Right forelimb (tissue), 1 donor: Measurements from ENCODE around the gene LCN10.

Experiments used
- DNase-seq: peaks from one replicate; pipeline ENCODE4 v3.0.0-alpha.2; 2018

The LCN10 gene

DNA sequence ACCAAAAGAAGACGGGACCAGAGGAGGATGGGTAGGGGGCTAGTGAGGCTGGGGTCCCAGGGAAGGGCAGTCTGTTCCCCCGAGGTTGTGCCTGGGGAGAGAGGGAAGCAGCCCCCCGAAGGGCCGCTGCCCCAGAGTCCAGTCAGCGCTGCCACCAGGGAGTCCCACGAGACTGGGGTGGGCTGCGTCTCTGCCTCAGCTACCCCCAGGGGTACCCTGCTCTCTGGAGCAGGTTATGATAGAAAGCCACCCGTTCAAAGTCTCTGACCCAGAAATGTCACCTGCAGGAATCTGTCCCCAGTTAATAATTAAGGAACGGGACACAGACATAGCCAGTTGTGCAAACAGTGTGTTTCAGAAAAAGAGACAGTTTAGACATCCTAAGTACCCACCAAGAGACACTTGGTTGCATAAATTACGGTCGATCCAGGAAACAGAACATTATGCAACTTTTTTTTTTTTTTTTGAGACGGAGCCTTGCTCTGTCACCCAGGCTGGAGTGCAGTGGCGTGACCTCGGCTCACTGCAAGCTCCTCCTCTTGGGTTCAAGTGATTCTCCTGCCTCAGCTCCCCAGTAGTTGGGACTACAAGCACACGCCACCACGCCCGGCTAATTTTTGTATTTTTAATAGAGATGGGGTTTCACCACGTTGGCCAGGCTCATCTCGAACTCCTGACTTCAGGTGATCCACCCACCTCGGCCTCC lies 44.8 kb downstream of the LCN10 start:
- no peak for DNase-seq

DNA sequence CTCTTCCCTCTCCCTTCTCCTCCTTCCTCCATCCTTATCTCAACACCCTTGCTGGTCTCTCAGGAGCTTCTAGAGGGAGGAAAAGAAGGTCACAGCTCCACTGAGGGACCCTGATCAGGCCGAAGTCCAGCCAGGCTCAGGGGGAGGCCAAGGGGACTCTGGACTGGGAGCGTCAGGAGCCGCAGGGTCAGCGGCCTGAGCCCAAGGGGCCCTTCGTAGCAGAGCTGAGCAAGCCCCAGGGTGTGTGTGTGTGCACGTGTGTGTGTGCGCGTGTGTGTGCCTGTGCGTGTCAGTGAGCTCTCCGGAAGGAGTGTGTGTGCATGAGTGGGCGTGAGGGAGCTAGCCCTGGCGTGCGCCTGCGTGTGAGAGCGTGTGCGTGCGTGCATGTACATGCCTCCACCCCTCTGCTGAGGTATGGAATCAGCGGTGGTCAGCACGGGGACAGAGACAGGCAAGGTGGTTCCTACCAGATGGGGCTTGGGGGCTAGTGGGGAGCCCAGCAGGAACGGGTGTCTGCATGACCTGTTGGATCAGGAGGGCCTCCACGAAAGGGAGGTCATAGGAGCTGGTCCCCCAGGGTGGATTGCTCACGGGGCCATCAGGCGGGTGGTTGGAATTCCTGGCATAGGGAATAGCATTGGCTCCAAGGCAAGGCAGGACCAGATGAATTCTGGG lies 45.5 kb downstream of the LCN10 start:
- no peak for DNase-seq

DNA sequence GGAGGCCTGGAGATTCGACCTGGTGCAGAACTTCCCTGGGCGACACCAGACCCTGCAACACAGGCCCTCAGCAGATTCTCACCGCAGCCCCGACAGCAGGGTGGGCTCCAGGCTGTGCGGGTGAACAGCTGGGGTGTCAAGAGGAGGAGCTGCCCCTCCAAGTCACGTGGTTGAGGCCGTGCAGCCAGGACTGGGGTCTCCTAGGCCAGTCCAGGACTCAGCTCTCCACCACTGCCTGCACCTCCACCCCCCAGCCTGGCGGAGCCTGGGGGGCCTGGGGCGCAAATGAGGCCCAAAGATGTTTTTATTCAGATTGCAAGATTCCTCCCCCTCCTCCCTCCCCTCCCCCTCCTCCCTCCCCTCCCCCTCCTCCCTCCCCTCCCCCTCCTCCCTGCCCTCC lies 46.2 kb downstream of the LCN10 start:
- DNase-seq: no peak

DNA sequence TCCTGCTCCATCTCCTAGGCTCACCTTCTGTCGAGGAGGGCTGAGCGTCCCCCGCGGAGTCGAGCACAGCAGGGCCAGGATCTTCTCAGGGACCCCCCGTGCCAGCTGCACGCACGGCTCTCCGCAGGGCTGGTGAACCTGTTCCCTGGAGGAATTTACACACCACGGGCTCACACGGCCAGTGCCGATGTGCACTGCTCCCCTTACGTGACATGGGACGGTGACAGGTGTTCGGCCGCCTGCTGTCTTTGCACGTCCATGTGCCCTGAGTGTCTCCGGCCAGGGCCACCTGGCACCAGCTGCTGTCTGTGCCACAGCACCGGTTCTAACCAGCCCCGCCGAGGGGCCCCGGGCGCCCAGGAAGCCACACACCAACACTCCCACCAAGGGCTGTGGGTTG lies 46.8 kb downstream of the LCN10 start:
- DNase-seq: no peak

DNA sequence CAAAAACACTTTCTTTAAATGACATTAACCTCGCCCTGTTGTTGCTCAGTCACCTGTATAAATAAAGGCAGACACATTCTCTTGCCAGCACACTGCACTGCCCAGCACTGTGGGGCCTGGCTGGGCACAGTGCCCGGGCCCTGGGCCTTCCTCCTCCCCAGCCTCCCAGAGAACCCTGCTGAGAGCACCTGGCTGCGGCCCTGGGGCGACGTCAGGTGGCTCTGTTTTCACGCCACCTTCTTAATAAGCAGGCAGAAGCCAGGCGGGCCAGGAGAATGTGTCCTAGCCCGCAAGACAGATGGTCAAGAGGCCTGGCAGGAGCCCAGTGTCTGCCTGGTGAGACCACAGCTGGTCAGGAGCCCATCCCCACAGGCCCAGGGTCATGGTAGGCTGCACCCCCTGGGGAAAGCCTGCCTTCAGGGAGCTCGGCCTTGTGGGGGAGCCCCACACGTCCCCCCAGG lies 47.3 kb downstream of the LCN10 start:
- DNase-seq: no peak

DNA sequence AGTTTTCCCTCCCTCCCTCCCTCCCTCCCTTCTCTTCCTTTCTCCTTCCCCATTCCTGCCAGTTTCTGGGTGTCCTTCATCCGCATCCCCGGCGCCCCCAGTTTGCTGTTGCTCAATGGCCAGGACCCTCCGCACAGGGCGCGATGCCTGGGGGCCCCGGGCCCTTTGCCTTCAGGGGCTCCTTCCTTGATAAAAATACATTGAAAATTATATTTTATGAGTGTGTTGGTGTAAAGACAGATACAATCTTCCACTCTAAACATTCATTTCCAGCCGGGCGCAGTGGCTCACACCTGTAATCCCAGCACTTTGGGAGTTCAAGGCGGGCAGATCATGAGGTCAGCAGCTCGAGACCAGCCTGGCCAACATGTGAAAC lies 47.9 kb downstream of the LCN10 start:
- DNase-seq: no peak

DNA sequence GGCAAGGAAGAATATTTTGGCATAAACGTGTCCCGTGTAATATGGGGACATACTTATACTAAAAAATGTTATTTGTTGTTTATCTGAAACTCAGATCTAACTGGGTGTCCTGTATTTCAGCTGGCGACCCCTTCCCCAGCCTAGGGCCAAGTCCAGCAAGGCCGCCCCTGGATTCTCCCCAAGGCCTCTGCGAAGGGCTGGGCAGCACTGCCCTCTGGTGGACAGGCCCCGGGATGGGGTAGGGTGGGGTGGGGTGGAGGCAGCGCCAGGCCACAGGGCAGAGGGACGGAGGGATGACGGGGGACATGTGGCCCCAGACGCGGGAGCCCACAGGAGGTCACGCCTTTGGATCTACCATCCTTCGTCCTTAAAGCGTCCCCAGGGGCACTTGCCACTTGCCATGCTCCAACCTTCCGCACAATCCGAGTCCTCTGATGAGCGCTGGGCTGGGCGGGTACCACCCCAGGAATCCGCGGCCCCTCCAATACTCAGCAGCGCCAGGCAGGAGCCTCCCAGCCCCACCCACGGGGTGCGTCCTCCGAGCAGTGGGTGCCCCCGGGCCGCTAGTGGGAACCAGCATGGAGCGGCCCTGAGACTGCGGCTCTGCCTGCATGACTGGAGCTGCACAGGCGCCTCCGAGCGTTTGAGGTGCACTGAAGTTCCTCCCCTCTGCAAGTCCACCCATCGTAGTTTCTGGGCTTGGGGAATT lies 48.4 kb downstream of the LCN10 start:
- no peak for DNase-seq

DNA sequence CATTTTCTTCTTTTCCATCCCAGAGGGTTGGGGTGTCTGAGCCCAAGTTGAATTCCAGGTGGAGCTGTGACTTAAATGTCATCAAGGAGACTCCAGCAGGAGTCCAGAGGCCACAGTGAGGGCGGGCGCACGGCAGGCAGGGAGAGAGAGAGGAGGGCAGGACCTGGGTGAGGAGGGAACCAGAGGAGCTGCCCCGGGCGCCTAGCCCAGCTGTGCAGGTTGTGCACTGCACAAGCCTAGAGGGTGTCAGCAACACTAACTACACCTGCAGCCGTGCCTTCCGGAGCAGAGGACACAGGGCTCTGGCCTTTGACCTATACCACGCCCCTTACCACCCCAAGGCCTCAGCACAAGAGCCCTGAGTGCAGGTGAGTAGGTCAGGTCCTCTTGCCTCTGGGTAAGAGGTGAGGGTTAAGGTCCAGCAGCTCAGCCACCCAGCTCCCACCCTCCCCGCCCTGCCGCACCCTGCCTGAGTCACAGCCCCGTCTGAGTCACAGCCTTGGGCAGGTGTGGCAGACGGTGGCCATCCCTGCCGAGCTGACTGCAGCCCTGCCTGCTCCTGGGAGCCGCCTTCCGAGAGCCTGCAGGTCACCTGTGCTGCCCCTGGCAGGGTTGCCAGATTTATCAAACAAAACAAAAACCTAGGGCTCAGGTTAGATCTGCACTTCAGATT lies 49.1 kb downstream of the LCN10 start:
- DNase-seq: no peak

DNA sequence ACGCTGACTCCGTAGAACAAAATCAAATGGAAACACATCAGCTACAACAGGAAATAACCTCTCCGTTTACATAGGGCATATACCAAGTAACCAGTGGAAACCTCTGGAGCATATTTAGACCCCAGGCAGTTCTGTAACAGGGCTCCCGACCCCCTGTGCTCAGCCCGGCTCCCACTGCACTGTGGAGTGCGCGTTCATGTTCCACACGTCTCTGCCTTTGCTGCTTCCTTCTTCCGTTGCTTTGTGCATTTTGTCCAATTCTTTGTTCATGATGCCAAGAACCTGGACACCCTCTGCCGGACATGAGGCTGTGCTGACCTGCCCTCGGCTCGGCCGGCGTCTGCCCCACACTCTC lies 49.6 kb downstream of the LCN10 start:
- DNase-seq: no peak

DNA sequence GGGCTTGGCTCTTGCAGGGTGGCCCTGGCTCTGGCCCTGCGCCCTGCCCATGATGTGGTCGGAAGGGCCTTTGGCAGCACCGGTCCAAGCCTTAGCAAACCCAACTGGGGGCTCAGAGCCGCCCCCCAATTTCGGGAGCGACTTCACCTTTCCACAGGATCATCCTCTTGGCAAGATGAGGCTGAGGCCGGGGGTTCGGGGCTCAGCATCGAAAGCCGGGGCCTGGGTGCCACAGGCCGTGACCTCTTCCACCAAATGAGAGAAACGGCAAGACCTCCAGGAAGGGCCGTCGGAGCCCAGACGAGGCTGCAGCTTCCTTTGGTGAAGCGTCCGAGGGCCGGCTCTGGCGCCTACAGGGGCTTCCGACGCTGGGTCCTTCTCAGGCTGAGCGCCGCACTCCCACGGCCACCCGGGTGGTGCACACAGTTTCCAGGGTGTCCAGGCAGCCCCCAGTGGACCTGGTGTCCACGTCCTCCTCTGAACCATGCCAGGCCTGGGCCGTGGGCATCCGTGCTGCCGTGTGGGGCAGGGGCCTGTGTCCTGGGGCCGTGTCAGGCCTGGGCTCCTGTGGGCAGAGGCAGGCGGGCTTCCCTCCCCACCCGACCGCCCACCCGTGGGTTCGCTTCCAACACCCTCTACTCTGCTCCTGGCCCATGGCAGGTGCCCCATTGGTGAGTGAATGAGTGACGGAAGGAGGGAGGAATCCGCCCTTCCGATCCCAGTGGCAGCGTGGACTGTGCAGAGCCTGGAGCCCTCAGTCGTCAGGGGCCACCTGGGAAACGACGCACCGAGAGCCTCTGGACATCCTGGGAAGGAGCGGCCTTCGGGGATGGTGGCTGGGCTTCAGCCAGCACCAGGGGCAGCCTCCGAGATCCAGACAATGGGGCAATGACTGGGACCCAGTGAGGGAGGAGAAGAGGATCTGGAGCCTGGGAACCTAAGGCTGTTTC lies 50.3 kb downstream of the LCN10 start:
- no peak for DNase-seq

DNA sequence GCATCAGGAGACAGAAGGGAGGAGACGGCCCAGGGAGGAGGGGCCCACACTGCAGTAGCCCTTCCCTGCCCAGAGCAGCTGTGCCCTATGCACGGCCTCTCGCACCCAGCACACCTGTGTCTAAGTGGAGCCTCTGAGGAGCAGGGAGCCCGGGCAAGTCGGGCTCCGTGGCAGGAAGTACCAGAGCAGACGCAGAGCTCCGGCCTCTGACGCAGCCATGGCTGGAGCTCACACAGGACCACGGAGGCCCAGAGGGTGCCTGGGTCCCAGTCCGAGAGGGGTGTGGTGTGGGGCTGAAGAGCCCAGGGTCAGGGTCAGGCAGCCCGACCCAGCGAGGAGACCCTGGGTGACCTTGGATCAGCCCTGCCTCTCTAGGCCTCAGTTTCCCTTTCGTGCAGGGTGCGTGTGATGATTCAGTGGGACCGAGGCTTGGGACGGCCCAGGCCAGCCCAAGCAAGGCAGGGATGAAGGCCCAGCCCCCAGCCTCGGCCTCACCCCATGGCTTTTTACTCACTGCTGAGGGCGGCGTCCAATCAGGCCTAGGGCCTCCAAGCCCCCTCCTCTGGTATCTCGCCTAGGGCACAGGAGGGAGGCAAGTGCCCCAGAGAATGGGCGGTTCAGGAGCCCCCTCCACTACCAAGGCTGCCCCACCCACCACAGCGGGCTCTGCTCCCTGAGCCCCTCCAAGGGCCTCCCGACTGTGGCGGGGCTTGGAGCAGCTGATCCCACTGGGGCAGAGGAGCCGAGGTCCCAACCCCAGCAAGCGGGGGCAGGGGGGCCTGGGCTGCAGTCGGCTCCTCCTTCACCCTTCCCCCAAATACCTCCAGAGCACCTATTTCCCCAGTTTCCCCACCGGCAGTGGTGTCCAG lies 51.2 kb downstream of the LCN10 start:
- no peak for DNase-seq

DNA sequence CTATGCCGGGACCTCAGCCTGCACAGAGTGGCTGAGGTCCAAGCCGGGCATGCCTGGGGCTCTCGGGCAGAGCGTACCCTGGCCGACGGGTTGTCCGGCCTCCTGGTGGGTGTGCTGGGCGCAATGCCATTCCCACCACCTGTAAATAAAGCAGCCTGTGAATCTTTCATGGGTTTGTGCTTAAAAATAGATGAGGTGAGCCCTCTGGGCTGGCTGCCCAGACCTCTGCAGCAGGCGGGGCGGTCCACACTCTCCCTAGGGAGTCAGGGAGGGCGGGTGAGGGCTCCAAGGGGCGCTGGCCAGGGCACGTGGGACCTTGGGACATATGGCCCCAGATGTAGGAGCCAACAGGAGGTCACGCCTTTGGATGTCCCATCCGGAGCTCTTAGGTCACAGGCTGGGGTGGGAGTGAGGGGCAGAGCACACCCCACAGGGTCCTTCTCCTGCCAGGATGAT lies 51.9 kb downstream of the LCN10 start:
- DNase-seq: no peak

DNA sequence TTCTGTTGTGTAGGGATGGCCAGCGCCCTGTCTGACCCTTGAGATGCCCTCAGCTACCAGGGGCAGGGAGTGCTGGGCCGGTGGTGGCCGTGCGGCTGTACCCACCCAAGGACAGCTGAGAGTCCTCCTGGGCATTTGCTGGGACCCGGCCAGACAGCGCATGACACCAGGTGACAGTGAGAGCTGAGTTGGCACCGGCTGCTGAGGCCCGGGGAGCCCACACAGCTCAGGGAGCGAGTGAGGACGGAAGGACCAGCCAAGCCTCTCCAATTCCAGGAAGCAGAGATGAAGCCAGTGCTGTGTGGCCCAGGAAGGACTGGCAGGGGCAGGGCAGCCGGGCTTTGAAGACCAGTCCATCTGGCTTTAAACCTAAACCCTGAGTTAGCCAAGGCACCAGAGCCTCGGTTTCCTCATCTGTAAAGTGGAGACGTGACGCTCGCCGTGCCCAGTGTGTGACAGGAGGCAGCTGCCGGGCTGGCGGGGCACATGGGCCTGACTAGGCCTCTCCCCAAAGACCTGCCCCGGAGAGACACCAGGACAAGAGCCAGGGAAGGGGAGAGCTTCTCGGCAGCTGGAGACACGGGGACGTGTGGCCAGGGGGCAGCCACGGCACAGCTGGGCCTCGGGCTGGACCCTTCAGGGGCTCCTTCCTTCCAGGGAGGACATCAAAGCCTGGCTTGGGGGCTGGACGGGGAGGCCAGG lies 52.5 kb downstream of the LCN10 start:
- no peak for DNase-seq

DNA sequence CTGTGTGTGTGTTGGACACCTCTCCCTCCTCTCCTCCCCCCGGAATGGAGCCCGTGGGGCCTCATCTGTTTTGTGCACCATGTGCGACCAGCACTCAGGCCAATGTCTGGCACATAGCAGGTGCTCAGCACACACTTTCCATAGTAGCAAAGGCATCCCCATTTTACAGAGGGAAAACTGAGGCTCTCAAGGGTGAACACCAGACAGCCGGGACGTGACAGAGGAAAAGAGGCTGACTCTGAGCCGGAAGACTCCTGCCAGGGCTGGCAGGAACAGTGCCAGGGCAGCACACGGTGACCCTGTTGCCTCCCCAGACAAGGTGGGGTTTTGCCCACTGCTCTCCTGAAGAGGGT lies 53.7 kb downstream of the LCN10 start:
- no peak for DNase-seq

DNA sequence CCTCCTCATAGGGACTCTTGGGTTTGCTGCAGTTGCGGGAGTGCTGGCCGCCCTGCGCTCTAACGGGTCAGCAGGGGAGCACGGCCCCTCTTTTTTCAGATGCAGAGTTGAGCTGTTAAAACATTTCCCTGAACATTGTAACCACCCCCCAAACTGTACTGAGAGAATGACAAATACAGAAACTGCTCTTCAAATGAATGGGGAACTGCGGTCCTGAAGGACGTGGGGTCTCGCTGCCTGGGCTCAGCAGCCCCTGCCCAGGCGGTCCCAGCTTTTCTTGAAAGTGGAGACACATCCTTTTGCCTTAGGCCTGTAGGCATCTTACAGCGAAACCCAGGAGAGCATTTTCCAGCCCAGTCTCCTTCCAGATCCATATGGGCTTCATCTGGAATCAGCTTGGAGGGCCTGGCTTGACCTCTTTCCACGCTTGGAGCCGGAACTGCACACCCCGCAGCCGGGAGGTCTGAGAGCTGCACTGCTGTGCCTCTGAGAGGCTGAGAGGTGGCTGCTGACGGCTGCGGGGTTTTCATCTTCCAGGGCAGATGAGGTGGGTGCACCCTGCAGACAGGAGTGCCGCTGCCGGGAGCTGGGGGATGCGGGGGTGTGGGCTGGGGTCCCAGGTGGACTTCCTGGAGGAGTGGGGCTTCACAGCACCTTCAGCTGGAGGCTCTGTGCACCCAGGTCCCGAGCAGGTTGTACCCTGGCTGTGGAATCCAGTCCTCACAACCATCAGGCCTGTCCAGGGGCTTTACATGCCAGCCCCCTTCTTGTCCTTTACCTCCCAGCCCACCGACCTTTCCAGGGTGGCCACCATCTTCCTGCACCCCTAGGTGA lies 54.2 kb downstream of the LCN10 start:
- no peak for DNase-seq
